ENCODE results near the gene TMEM88. TPM values are rescaled to one million over a fixed set of nuclear protein-coding genes. Genes with fewer than 3 reads are reported as not detected.

TMEM88 gene
- total and polyA plus RNA-seq, 2 donors (not counting 3 experiments of a cell fraction or from before 2014, with no cell fraction given), result 53.4 to 165 TPM

- peaks cover 44% of the 10 kb centered on the region for H3K4me1 ChIP-seq (ENCODE audit: control insufficient read depth, extremely low read depth, insufficient read depth, low read length)
- H3K4me3 ChIP-seq (replicated peaks in 1 of 3; ENCODE audit: insufficient read depth in 1 of 3, low read depth in 1 of 3, low read length in 3 of 3), result peak overlapping the region in 2 of 3 experiments; percentile 67 to 76
- intact Hi-C loops (cut with micrococcal nuclease) (loop anchor here (5.0 kb wide), 1 partner anchor 197 kb away; the partner anchor contains the start of genes TP53 and WRAP53), dilution Hi-C loops (cut with MboI; ENCODE audit: extremely low pct_ligation_motif_present, low sequenced_read_pairs) (no loop called here)
- no peaks in the 10 kb centered on the region for H3K9me1 ChIP-seq (replicated peaks; ENCODE audit: control insufficient read depth, extremely low read depth, insufficient read depth, low read length)
- CTCF ChIA-PET, result interaction anchor here (1.0 kb wide), 1 partner anchor 13 kb away, joined by 3 read pairs; no protein-coding TSS in a partner anchor
- TF ChIP-seq GATA2 (IDR thresholded peaks at IDR 0.05; ENCODE audit: insufficient read depth, insufficient read length, low read depth, low read length) (no peak), FOS (IDR thresholded peaks at IDR 0.05; ENCODE audit: borderline replicate concordance, insufficient read depth, low read length) (no peak), POLR2A (IDR thresholded peaks at IDR 0.05; ENCODE audit: low read depth, low read length) (no peak), JUN (IDR thresholded peaks at IDR 0.05; ENCODE audit: borderline replicate concordance, insufficient read depth, insufficient read length, low read depth) (no peak), EZH2 (IDR thresholded peaks at IDR 0.05; ENCODE audit: borderline replicate concordance, low read depth, low read length, severe bottlenecking) (no peak), MYC (IDR thresholded peaks at IDR 0.05; ENCODE audit: low read depth, low read length) (no peak), MAX (IDR thresholded peaks at IDR 0.05; ENCODE audit: insufficient read depth, insufficient read length) (no peak), CTCF (IDR thresholded peaks at IDR 0.05; ENCODE audit: extremely low read depth in 1 of 2, insufficient read depth in 1 of 2, low read depth in 1 of 2, low read length in 2 of 2) (no peak), POLR2AphosphoS5 (IDR thresholded peaks at IDR 0.05; ENCODE audit: insufficient read depth, low read depth, low read length) (no peak)
- POLR2A ChIA-PET, result no interaction called here
- H3K79me2 ChIP-seq (ENCODE audit: control insufficient read depth, insufficient read depth, low read length), result peaks cover 29% of the 10 kb centered on the region
- H4K20me1 ChIP-seq (replicated peaks; ENCODE audit: control insufficient read depth, extremely low read depth, insufficient read depth, low read length), result no peaks in the 10 kb centered on the region
- peaks cover 8 to 11% of the 10 kb centered on the region in 2 experiments for H3K36me3 ChIP-seq (ENCODE audit: control insufficient read depth in 2 of 2, extremely low read depth in 1 of 2, insufficient read depth in 2 of 2, low read length in 2 of 2)
- peak overlapping the region; percentile 86 for H3K9ac ChIP-seq (replicated peaks; ENCODE audit: extremely low read depth, insufficient read depth, low read length)
- FAIRE-seq (no peak), DNase-seq (ENCODE audit: low read depth, low spot score) (no peak)
- no peak overlapping the region for H2AFZ ChIP-seq (ENCODE audit: low read depth, low read length)
- H3K27ac ChIP-seq (ENCODE audit: insufficient read depth, low read depth, low read length), result no peak overlapping the region
- no peak overlapping the region for H3K4me2 ChIP-seq (ENCODE audit: insufficient read depth, low read length)
- H3K27me3 ChIP-seq (ENCODE audit: control insufficient read depth in 2 of 2, insufficient read depth in 2 of 2, low read length in 2 of 2), result no peaks in the 10 kb centered on the region
- no peaks in the 10 kb centered on the region for H3K9me3 ChIP-seq (replicated peaks; ENCODE audit: control insufficient read depth, insufficient read depth, low read length)
- BruUV-seq (replicated peaks), result no TSS peak
Observed at GRCh38 chr17:7884581-7885366, 29.9 kb downstream of the TMEM88 start.

Data from endothelial cell of umbilical vein (primary cell).